Neural cell (in vitro differentiated cells): ENCODE measurements around the gene SOS1. TPM values are rescaled to one million over a fixed set of nuclear protein-coding genes. Genes with fewer than 3 reads are reported as not detected.

Experiments used
- H2AFZ ChIP-seq: fragments of 200-600, 300-800 bp; sonication (generic), shearing (Covaris generic); 2 replicates; pipeline ENCODE4 v1.6.0; 2014; ENCODE audit warnings: low read depth, mild to moderate bottlenecking, antibody characterized with exemption, low read length, moderate library complexity
- H3F3A ChIP-seq: fragments of 200-600 bp; shearing (Covaris generic); 2 replicates; pipeline ENCODE4 v1.6.1; 2016; ENCODE audit warnings: mild to moderate bottlenecking, moderate library complexity, mixed read lengths, antibody characterized with exemption, low read length; ENCODE audit not compliant: insufficient read depth, poor library complexity, severe bottlenecking
- H3K27ac ChIP-seq: fragments of 200-600, 300-800 bp; sonication (generic), shearing (Covaris generic); 2 replicates; pipeline ENCODE4 v1.5.1; 2014; ENCODE audit warnings: mild to moderate bottlenecking, low read length, moderate library complexity
- H3K27me3 ChIP-seq: fragments of 300-800, 200-600 bp; sonication (generic), shearing (Covaris generic); 2 replicates; pipeline ENCODE4 v1.6.0; 2014; ENCODE audit warnings: mild to moderate bottlenecking, low read depth, low read length, moderate library complexity; ENCODE audit not compliant: insufficient read depth
- H3K36me3 ChIP-seq: fragments of 300-800, 200-600 bp; sonication (generic), shearing (Covaris generic); 2 replicates; pipeline ENCODE4 v1.5.1; 2014; ENCODE audit warnings: mild to moderate bottlenecking, antibody characterized with exemption, low read length, moderate library complexity; ENCODE audit not compliant: insufficient read depth
- H3K4me2 ChIP-seq: fragments of 300-800, 200-600 bp; sonication (generic), shearing (Covaris generic); 2 replicates; pipeline ENCODE4 v1.6.0; 2014; ENCODE audit warnings: mild to moderate bottlenecking, low read length
- H3K4me3 ChIP-seq: fragments of 300-800, 200-600 bp; sonication (generic), shearing (Covaris generic); 2 replicates; pipeline ENCODE4 v1.5.1; 2014; ENCODE audit warnings: mild to moderate bottlenecking, low read length, moderate library complexity
- H3K79me2 ChIP-seq: fragments of 200-600 bp; shearing (Covaris generic); replicated peaks from 2 replicates; pipeline ENCODE4 v1.6.0; 2014; ENCODE audit warnings: mild to moderate bottlenecking, low read length, moderate library complexity; ENCODE audit not compliant: insufficient read depth
- H3K9ac ChIP-seq: fragments of 300-800, 200-600 bp; sonication (generic), shearing (Covaris generic); 2 replicates; pipeline ENCODE4 v1.6.1; 2016; ENCODE audit warnings: mild to moderate bottlenecking, low read length, mixed read lengths
- H3K9me2 ChIP-seq: fragments of 200-600 bp; shearing (Covaris generic); 2 replicates; pipeline ENCODE4 v1.6.1; 2016; ENCODE audit warnings: mild to moderate bottlenecking, low read length, mixed read lengths; ENCODE audit not compliant: insufficient read depth
- H3K9me3 ChIP-seq: fragments of 200-600, 300-800 bp; sonication (generic), shearing (Covaris generic); 2 replicates; pipeline ENCODE4 v1.6.1; 2016; ENCODE audit warnings: mild to moderate bottlenecking, mixed run types, low read length, moderate library complexity, mixed read lengths
- H4K20me1 ChIP-seq: fragments of 200-600 bp; shearing (Covaris generic); 2 replicates; pipeline ENCODE4 v1.6.1; 2016; ENCODE audit warnings: mild to moderate bottlenecking, mixed run types; ENCODE audit not compliant: insufficient read depth
- CTCF ChIP-seq: fragments of 450-650 bp; IDR thresholded peaks from 2 replicates; pipeline ENCODE4 v1.5.1; 2014; ENCODE audit warnings: antibody characterized with exemption, mild to moderate bottlenecking, moderate library complexity; ENCODE audit not compliant: poor library complexity, severe bottlenecking
- EP300 ChIP-seq: fragments of 450-650 bp; conservative IDR thresholded peaks from 2 replicates; pipeline ENCODE4 v1.6.1; 2014; ENCODE audit warnings: antibody characterized with exemption, mild to moderate bottlenecking, moderate library complexity; ENCODE audit not compliant: poor library complexity, severe bottlenecking
- EZH2 ChIP-seq: fragments of 200-600, 300-800 bp; shearing (Covaris generic), sonication (generic); IDR thresholded peaks from 2 replicates; pipeline ENCODE4 v1.6.1; 2014; ENCODE audit warnings: antibody characterized with exemption, low read length, borderline replicate concordance, mild to moderate bottlenecking; ENCODE audit not compliant: insufficient read depth, poor library complexity, severe bottlenecking
- MXI1 ChIP-seq: fragments of 450-650 bp; conservative IDR thresholded peaks from 2 replicates; pipeline ENCODE4 v1.6.1; 2014; ENCODE audit warnings: antibody characterized with exemption, mild to moderate bottlenecking; ENCODE audit not compliant: poor library complexity, severe bottlenecking
- POLR2AphosphoS5 ChIP-seq: IDR thresholded peaks from 2 replicates; pipeline ENCODE4 v1.6.1; 2012
- RAD21 ChIP-seq: fragments of 450-650 bp; conservative IDR thresholded peaks from 2 replicates; pipeline ENCODE4 v1.6.1; 2014; ENCODE audit warnings: antibody characterized with exemption, mild to moderate bottlenecking, moderate library complexity
- SMC3 ChIP-seq: fragments of 450-650 bp; conservative IDR thresholded peaks from 2 replicates; pipeline ENCODE4 v1.6.1; 2014; ENCODE audit warnings: antibody characterized with exemption, mild to moderate bottlenecking, moderate library complexity; ENCODE audit not compliant: poor library complexity
- TAF1 ChIP-seq: IDR thresholded peaks from 2 replicates; pipeline ENCODE4 v1.6.1; 2012; ENCODE audit warnings: low read depth
- polyA plus RNA-seq: library from polyadenylated mRNA; depleted of rRNA; stranded (reverse); fragments of >200 nt; gene quantifications from 2 replicates; pipeline ENCODE4 v1.2.3, GENCODE V29; 2014
- TF ChIP-seq, protein P1 (sequence below): IDR thresholded peaks from 2 replicates; pipeline ENCODE4 v1.6.1; 2012; ENCODE audit warnings: borderline replicate concordance

The SOS1 gene
- polyA plus RNA-seq, 1 donor from 2014 or later = 19.0 TPM

DNA sequence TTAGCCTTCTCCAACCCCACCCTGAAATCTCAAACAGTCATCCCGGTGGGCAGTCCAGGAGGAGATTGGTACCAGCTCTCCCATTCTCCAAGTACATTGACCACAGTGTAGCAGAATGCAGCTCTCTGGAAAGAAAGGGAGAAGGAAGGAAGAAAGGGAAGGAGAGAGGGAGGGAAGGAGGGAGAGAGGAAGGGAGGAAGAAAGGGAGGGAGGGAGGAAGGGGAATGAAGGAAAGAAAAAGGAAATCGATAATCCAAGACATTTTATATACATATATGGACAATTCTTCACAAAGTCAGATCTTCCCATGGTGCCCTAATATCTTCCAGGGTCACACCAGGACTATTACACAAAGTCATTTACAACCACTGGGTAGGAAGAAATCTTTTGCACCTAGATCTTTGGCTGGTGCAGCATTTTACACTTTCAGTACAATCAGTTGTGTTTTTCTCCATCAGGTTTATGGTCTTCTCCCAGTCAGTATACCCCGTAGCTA lies 172.4 kb downstream of the SOS1 start:
- no peaks in the 10 kb centered on the region for H3K9me2 ChIP-seq
- no peak for TF ChIP-seq RAD21
- TF ChIP-seq SMC3 = no peak
- no peak for TF ChIP-seq EP300
- TF ChIP-seq TAF1 = no peak
- no peak for TF ChIP-seq EZH2
- no peak for TF ChIP-seq MXI1
- TF ChIP-seq, protein P1, sequence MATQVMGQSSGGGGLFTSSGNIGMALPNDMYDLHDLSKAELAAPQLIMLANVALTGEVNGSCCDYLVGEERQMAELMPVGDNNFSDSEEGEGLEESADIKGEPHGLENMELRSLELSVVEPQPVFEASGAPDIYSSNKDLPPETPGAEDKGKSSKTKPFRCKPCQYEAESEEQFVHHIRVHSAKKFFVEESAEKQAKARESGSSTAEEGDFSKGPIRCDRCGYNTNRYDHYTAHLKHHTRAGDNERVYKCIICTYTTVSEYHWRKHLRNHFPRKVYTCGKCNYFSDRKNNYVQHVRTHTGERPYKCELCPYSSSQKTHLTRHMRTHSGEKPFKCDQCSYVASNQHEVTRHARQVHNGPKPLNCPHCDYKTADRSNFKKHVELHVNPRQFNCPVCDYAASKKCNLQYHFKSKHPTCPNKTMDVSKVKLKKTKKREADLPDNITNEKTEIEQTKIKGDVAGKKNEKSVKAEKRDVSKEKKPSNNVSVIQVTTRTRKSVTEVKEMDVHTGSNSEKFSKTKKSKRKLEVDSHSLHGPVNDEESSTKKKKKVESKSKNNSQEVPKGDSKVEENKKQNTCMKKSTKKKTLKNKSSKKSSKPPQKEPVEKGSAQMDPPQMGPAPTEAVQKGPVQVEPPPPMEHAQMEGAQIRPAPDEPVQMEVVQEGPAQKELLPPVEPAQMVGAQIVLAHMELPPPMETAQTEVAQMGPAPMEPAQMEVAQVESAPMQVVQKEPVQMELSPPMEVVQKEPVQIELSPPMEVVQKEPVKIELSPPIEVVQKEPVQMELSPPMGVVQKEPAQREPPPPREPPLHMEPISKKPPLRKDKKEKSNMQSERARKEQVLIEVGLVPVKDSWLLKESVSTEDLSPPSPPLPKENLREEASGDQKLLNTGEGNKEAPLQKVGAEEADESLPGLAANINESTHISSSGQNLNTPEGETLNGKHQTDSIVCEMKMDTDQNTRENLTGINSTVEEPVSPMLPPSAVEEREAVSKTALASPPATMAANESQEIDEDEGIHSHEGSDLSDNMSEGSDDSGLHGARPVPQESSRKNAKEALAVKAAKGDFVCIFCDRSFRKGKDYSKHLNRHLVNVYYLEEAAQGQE = no peak
- TF ChIP-seq POLR2AphosphoS5 = no peak
- TF ChIP-seq CTCF = no peak
- no peaks in the 10 kb centered on the region for H3K9me3 ChIP-seq
- H3K27ac ChIP-seq = no peak overlapping the region
- H3F3A ChIP-seq = no peaks in the 10 kb centered on the region
- no peak overlapping the region for H3K4me2 ChIP-seq
- H2AFZ ChIP-seq = no peak overlapping the region
- H3K79me2 ChIP-seq = no peaks in the 10 kb centered on the region
- no peak overlapping the region for H3K9ac ChIP-seq
- H3K27me3 ChIP-seq = no peaks in the 10 kb centered on the region
- H4K20me1 ChIP-seq = no peaks in the 10 kb centered on the region
- H3K36me3 ChIP-seq = no peaks in the 10 kb centered on the region
- no peak overlapping the region for H3K4me3 ChIP-seq

DNA sequence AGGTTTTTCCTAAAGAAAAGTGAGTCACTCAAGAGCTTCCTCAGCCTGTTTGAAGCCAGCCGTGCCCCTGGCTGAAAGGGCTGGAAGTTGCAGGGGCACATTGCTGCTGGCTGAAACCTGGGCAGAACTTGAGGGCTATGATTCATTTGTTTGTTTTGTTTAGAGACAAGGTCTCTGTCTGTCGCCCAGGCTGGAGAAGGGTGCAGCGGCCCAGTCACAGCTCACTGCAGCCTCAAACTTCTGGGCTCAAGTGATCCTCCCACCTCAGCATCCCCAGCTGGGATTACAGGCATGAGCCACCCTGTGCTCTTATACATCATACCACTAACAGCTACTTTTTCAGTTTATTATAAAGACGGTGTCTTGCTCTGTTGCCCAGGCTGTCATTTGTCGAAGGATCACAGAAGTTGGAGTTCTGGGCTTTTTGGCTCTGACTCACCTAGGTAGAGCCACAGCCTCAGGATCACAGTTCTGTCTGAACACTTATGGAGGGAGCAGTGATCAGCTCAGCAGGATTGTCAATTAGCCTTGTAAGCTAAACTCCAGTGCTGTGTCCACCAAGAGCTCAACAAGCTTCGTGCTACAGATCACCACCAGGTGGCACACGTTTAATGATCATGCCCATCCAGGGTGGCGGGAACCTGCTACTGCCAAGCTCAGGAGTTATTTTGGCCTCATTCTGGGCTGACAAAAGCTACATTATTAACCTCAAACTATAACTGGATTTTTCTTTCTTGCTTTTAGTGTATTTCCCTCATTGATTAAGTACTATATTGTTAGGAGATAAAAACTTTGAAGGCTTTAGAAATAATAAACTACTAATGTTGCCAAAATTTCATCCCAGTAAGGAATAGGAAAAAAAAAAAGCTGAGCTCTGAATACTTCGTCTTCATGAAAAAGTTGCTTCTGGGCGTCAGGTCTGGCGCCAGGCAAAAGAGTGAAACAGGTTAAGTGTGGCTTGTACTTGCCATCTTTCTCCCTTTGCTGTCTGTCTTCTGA lies 173.3 kb downstream of the SOS1 start:
- H2AFZ ChIP-seq = no peak overlapping the region
- TF ChIP-seq TAF1 (no peak), SMC3 (peak; percentile 69), CTCF (peak; percentile 60), RAD21 (peak; percentile 52)
- H3F3A ChIP-seq = no peaks in the 10 kb centered on the region
- no peaks in the 10 kb centered on the region for H3K79me2 ChIP-seq
- no peaks in the 10 kb centered on the region for H3K36me3 ChIP-seq
- no peaks in the 10 kb centered on the region for H3K9me3 ChIP-seq
- no peaks in the 10 kb centered on the region for H4K20me1 ChIP-seq
- H3K9me2 ChIP-seq = no peaks in the 10 kb centered on the region
- H3K27me3 ChIP-seq = no peaks in the 10 kb centered on the region
- no peak overlapping the region for H3K9ac ChIP-seq
- no peak overlapping the region for H3K4me3 ChIP-seq
- no peak overlapping the region for H3K4me2 ChIP-seq
- H3K27ac ChIP-seq = no peak overlapping the region
